Liver (tissue), 9 donors: ENCODE data around the gene SYNJ1. TPM values are rescaled to one million over a fixed set of nuclear protein-coding genes. Genes with fewer than 3 reads are reported as not detected.

Experiments
- DNase-seq: peaks from one replicate; pipeline ENCODE4 v3.0.0-alpha.2; 2017; ENCODE audit warnings: low spot score
- H3K27ac ChIP-seq, 2 donors: one replicate each; pipeline ENCODE4 v1.7.0; 2013; ENCODE audit warnings: inconsistent platforms in 2 of 2, low read length in 2 of 2, control low read depth in 1 of 2, low read depth in 1 of 2, mild to moderate bottlenecking in 1 of 2
- H3K27me3 ChIP-seq, 4 donors: one replicate each; pipeline versions ENCODE4 v1.6.1 to v1.7.0; 2013; ENCODE audit warnings: low read length in 3 of 4, inconsistent platforms in 1 of 4, mild to moderate bottlenecking in 1 of 4, moderate library complexity in 1 of 4; ENCODE audit not compliant: control insufficient read depth in 4 of 4, insufficient read depth in 4 of 4
- H3K36me3 ChIP-seq, 4 donors: one replicate each; pipeline versions ENCODE4 v1.6.1 to v1.7.0; 2013; ENCODE audit warnings: low read length in 3 of 4, mild to moderate bottlenecking in 3 of 4, low read depth in 1 of 4, moderate library complexity in 1 of 4; ENCODE audit not compliant: control insufficient read depth in 4 of 4, insufficient read depth in 3 of 4
- H3K4me1 ChIP-seq, 4 donors: one replicate each; pipeline versions ENCODE4 v1.6.1 to v1.7.0; 2013; ENCODE audit warnings: low read length in 3 of 4, mild to moderate bottlenecking in 3 of 4, moderate library complexity in 1 of 4; ENCODE audit not compliant: control insufficient read depth in 4 of 4, insufficient read depth in 4 of 4
- H3K4me3 ChIP-seq, 3 donors: one replicate each; pipeline versions ENCODE4 v1.6.1 to v1.7.0; 2013; ENCODE audit warnings: low read length in 3 of 3, control low read depth in 1 of 3, low read depth in 1 of 3, mild to moderate bottlenecking in 1 of 3
- H3K9ac ChIP-seq, 2 donors: one replicate each; pipeline ENCODE4 v1.7.0; 2013; ENCODE audit warnings: low read length in 2 of 2, mild to moderate bottlenecking in 2 of 2, moderate library complexity in 2 of 2, control low read depth in 1 of 2, low read depth in 1 of 2
- H3K9me3 ChIP-seq, 4 donors: one replicate each; pipeline versions ENCODE4 v1.6.1 to v1.7.0; 2013; ENCODE audit warnings: low read length in 3 of 4; ENCODE audit not compliant: control insufficient read depth in 4 of 4
- FOXA1 ChIP-seq: IDR thresholded peaks from 2 replicates; pipeline ENCODE4 v1.6.1; 2016; ENCODE audit warnings: antibody characterized with exemption
- RXRA ChIP-seq, 2 donors: IDR thresholded peaks; 2 replicates each; pipeline ENCODE4 v1.6.1; 2017 to 2018; ENCODE audit warnings: antibody characterized with exemption in 2 of 2, mild to moderate bottlenecking in 1 of 2
- YY1 ChIP-seq: IDR thresholded peaks from 2 replicates; pipeline ENCODE4 v1.6.1; 2016; ENCODE audit warnings: antibody characterized with exemption, mild to moderate bottlenecking
- WGBS: extraction: QIAGEN DNeasy Blood & Tissue Kit; methylation state at CpG from one replicate; pipeline ENCODE4 v1.1.7; 2013; 5-methylcytosine and 5-hydroxymethylcytosine counted together
- polyA plus RNA-seq, 2 donors: library from polyadenylated mRNA; stranded (reverse) in 1 of 2; unstranded in 1 of 2; fragments of 200-250 nt in 1 of 2; fragments of >200 nt in 1 of 2; fragmentation: Nextera tagmentation in 1 of 2; extraction: Ambion mirVana in 1 of 2; gene quantifications; one replicate each; pipeline versions ENCODE4 v1.2.1 to v1.2.3, GENCODE V29; 2013 to 2015
- total RNA-seq, 2 donors: library from RNA; depleted of rRNA; stranded (reverse); fragments of >200 nt; gene quantifications; one replicate each; pipeline ENCODE4 v1.2.3, GENCODE V29; 2014
- TF ChIP-seq, protein P1 (sequence below): IDR thresholded peaks from 2 replicates; pipeline ENCODE4 v1.6.1; 2016; ENCODE audit warnings: antibody characterized with exemption
- TF ChIP-seq, protein P2 (sequence below): IDR thresholded peaks from 2 replicates; pipeline ENCODE4 v1.6.1; 2016; ENCODE audit warnings: antibody characterized with exemption, mild to moderate bottlenecking
- donor health status: healthy.
- donor health status: healthy.
- donor health status: healthy.
- donor health status: healthy.
- donor health status: healthy.

Gene SYNJ1
- total and polyA plus RNA-seq, 4 donors = 2.5 to 7.2 (median 5.0) TPM

DNA sequence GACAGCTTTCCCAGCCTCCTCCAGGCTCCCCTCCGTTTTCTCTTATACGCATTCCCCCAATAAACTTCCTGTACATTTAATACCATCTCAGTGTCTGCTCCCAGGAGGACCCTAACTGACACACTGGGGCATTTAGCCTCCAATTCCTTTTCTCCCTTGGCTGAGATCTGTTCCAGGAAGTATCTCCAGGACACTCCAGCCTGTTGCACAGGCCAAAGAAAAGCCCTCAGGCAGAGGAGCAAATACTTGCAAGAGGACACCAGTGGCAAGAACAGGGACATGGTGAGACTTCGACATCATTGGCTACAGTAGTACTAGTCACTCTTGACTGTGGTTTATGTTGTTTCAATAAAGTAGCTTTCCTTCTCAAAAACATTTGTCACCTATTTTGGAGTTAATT is 4.7 kb upstream of the SYNJ1 start:
- H3K4me1 ChIP-seq = peaks cover 0 to 6% (median 6%) of the 10 kb centered on the region in 4 donors
- TF ChIP-seq, protein P1, sequence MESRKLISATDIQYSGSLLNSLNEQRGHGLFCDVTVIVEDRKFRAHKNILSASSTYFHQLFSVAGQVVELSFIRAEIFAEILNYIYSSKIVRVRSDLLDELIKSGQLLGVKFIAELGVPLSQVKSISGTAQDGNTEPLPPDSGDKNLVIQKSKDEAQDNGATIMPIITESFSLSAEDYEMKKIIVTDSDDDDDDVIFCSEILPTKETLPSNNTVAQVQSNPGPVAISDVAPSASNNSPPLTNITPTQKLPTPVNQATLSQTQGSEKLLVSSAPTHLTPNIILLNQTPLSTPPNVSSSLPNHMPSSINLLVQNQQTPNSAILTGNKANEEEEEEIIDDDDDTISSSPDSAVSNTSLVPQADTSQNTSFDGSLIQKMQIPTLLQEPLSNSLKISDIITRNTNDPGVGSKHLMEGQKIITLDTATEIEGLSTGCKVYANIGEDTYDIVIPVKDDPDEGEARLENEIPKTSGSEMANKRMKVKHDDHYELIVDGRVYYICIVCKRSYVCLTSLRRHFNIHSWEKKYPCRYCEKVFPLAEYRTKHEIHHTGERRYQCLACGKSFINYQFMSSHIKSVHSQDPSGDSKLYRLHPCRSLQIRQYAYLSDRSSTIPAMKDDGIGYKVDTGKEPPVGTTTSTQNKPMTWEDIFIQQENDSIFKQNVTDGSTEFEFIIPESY = no peak
- no peak for TF ChIP-seq FOXA1
- no peaks in the 10 kb centered on the region for H3K27me3 ChIP-seq
- H3K9ac ChIP-seq = no peak overlapping the region
- DNase-seq = no peak
- H3K9me3 ChIP-seq = no peaks in the 10 kb centered on the region
- no peak overlapping the region for H3K4me3 ChIP-seq
- peaks cover 0 to 17% (median 6%) of the 10 kb centered on the region in 4 donors for H3K36me3 ChIP-seq
- 92% methylated on average over 3 of the region's 3 CpGs for WGBS
- no peak overlapping the region for H3K27ac ChIP-seq

DNA sequence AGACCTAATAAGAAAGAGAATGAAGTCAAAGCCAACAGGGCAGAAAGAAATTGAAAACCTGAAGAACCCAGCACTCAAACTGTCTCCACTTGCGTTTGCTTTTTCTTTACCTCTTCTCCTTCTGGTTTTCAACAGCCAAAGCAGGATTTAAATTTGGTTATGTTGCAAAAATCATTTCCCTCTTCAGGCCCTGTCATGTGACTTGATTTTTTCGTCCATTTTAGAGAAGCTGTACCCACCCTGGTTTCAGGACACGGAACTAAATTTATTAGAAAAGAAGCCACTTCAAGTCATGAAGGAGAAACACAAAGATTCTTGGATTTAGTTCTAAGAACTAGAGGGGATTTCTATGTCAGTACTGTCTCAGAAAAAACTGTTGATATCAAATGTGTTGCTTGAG is 1.0 kb upstream of the SYNJ1 start:
- WGBS = 63% methylated on average over 3 of the region's 3 CpGs
- Histone ChIP-seq H3K9me3 (no peaks in the 10 kb centered on the region), H3K36me3 (peaks cover 0 to under 1% (median 0%) of the 10 kb centered on the region in 4 donors), H3K27ac (no peak overlapping the region), H3K27me3 (no peaks in the 10 kb centered on the region), H3K4me3 (peak overlapping the region; percentile 71 to 93 (median 83)), H3K4me1 (peaks cover 0 to 15% (median 14%) of the 10 kb centered on the region in 4 donors), H3K9ac (no peak overlapping the region)
- DNase-seq = no peak
- no peak for TF ChIP-seq RXRA (IDR thresholded peaks at IDR 0.05)

DNA sequence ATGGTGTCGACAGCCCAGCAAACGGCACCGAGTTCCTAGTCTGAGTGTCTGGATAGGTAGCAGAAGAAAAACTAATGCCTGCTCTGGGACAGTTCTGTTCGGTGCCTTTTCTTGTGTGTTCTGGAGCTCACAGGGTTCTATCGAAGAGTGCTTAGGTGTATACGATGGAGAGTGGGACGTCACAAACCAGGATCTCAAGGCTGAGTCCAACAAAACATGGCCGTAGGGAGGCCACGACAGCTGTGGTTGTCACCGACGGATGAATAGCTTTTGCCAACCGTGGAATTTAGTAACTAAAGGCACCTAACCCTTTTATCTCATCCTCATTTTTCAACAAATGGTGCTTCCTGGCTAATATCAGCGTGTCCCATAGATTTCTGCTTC is 635 bp upstream of the SYNJ1 start:
- TF ChIP-seq, protein P2, sequence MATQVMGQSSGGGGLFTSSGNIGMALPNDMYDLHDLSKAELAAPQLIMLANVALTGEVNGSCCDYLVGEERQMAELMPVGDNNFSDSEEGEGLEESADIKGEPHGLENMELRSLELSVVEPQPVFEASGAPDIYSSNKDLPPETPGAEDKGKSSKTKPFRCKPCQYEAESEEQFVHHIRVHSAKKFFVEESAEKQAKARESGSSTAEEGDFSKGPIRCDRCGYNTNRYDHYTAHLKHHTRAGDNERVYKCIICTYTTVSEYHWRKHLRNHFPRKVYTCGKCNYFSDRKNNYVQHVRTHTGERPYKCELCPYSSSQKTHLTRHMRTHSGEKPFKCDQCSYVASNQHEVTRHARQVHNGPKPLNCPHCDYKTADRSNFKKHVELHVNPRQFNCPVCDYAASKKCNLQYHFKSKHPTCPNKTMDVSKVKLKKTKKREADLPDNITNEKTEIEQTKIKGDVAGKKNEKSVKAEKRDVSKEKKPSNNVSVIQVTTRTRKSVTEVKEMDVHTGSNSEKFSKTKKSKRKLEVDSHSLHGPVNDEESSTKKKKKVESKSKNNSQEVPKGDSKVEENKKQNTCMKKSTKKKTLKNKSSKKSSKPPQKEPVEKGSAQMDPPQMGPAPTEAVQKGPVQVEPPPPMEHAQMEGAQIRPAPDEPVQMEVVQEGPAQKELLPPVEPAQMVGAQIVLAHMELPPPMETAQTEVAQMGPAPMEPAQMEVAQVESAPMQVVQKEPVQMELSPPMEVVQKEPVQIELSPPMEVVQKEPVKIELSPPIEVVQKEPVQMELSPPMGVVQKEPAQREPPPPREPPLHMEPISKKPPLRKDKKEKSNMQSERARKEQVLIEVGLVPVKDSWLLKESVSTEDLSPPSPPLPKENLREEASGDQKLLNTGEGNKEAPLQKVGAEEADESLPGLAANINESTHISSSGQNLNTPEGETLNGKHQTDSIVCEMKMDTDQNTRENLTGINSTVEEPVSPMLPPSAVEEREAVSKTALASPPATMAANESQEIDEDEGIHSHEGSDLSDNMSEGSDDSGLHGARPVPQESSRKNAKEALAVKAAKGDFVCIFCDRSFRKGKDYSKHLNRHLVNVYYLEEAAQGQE = peak; percentile 95
- TF ChIP-seq YY1 = no peak
- Histone ChIP-seq H3K4me3 (peak overlapping the region; percentile 71 to 93 (median 83)), H3K27me3 (no peaks in the 10 kb centered on the region), H3K9me3 (no peaks in the 10 kb centered on the region), H3K27ac (peak overlapping the region; percentile 81 to 89), H3K36me3 (peaks cover 0 to 3% (median 0%) of the 10 kb centered on the region in 4 donors), H3K9ac (peak overlapping the region in 1 of 2 donors; percentile 50), H3K4me1 (peaks cover 0 to 15% (median 14%) of the 10 kb centered on the region in 4 donors)
- WGBS = 8% methylated on average over 13 of the region's 13 CpGs
- DNase-seq = no peak
